HepG2 (cell line): ENCODE measurements around the gene PSKH1. TPM values are rescaled to one million over a fixed set of nuclear protein-coding genes. Genes with fewer than 3 reads are reported as not detected.
A peak's percentile ranks its signal among the peaks of the same experiment; 100 is the strongest.

Experiments
- FOXO1 ChIP-seq: sonication (generic); formaldehyde crosslinking; IDR thresholded peaks from 2 replicates; pipeline ENCODE4 v1.4.0; 2020; ENCODE audit warnings: missing genetic modification reagents
- IRF9 ChIP-seq: sonication (generic); formaldehyde crosslinking; IDR thresholded peaks from 2 replicates; pipeline ENCODE4 v1.8.0; 2022; ENCODE audit warnings: missing genetic modification reagents, mild to moderate bottlenecking, borderline replicate concordance
- MBNL3 ChIP-seq: fragments of 250-450 bp; sonication (Bioruptor Pico); conservative IDR thresholded peaks from 2 replicates; pipeline ENCODE4 v1.8.0; 2022; ENCODE audit warnings: mild to moderate bottlenecking, inconsistent platforms
- MEIS2 ChIP-seq: sonication (generic); formaldehyde crosslinking; IDR thresholded peaks from 2 replicates; pipeline ENCODE4 v1.9.0; 2021; ENCODE audit warnings: mild to moderate bottlenecking, missing genetic modification reagents
- MLXIP ChIP-seq: sonication (generic); formaldehyde crosslinking; IDR thresholded peaks from 2 replicates; pipeline ENCODE4 v1.9.0; 2021; ENCODE audit warnings: missing genetic modification reagents, borderline replicate concordance
- MYPOP ChIP-seq: sonication (generic); formaldehyde crosslinking; IDR thresholded peaks from 2 replicates; pipeline ENCODE4 v1.8.1; 2023; ENCODE audit warnings: mild to moderate bottlenecking, moderate library complexity, missing genetic modification reagents
- NFAT5 ChIP-seq: sonication (generic); formaldehyde crosslinking; IDR thresholded peaks from 2 replicates; pipeline ENCODE4 v1.4.0; 2020; ENCODE audit warnings: missing genetic modification reagents
- NFKB2 ChIP-seq: sonication (generic); formaldehyde crosslinking; IDR thresholded peaks from 2 replicates; pipeline ENCODE4 v1.4.0; 2020; ENCODE audit warnings: missing genetic modification reagents, borderline replicate concordance
- ONECUT2 ChIP-seq: sonication (generic); formaldehyde crosslinking; IDR thresholded peaks from 2 replicates; pipeline ENCODE4 v1.4.0; 2020; ENCODE audit warnings: missing genetic modification reagents
- SNAPC2 ChIP-seq: sonication (generic); formaldehyde crosslinking; IDR thresholded peaks from 2 replicates; pipeline ENCODE4 v1.8.1; 2022; ENCODE audit warnings: mild to moderate bottlenecking, missing genetic modification reagents
- ZNF30 ChIP-seq: sonication (generic); formaldehyde crosslinking; IDR thresholded peaks from 2 replicates; pipeline ENCODE4 v1.5.0; 2020; ENCODE audit warnings: mild to moderate bottlenecking, missing genetic modification reagents
- ZNF367 ChIP-seq: sonication (generic); formaldehyde crosslinking; IDR thresholded peaks from 2 replicates; pipeline ENCODE4 v1.4.0; 2020; ENCODE audit warnings: missing genetic modification reagents, borderline replicate concordance
- ZNF687 ChIP-seq: sonication (generic); formaldehyde crosslinking; IDR thresholded peaks from 2 replicates; pipeline ENCODE4 v1.5.1; 2020; ENCODE audit warnings: mild to moderate bottlenecking, missing genetic modification reagents, moderate library complexity
- ZZZ3 ChIP-seq: sonication (generic); formaldehyde crosslinking; IDR thresholded peaks from 2 replicates; pipeline ENCODE4 v1.4.0; 2020; ENCODE audit warnings: missing genetic modification reagents, mild to moderate bottlenecking, borderline replicate concordance
- polyA plus RNA-seq, 8 experiments: library from polyadenylated mRNA; depleted of rRNA in 3 of 8; stranded (reverse) in 7 of 8; unstranded in 1 of 8; fragments of >200 nt; fragmentation: Illumina TruSeq in 4 of 8; extraction: Trizol in 4 of 8; gene quantifications; 2 replicates each; pipeline versions ENCODE4 v1.2.1 to v1.2.3, GENCODE V29; 2011 to 2016; ENCODE audit warnings: low read depth in 4 of 8, missing spikeins in 1 of 8, mixed read lengths in 1 of 8; ENCODE audit not compliant: insufficient read depth in 1 of 8
- total RNA-seq, 5 experiments: library from RNA; depleted of rRNA; stranded (reverse); fragments of >200 nt; fragmentation: Illumina TruSeq; extraction: Trizol; gene quantifications; 2 replicates each; pipeline ENCODE4 v1.2.3, GENCODE V29; 2016; ENCODE audit warnings: low read depth in 1 of 5

The PSKH1 gene
- total and polyA plus RNA-seq, 2 of the 13 experiments (the other 11 are each of a cell fraction or from before 2014, with no cell fraction given): 8.4 to 19.1 TPM

- TF ChIP-seq ZNF687 (CRISPR knock-in tag) (peak; percentile 39; the same call in 1 of the 2 replicates), SNAPC2 (CRISPR knock-in tag) (no peak), MBNL3 (CRISPR knock-in tag) (no peak), FOXO1 (0 out of 2 replicates have a peak, but pooled peaks have one; percentile 25), ONECUT2 (CRISPR knock-in tag) (no peak), MLXIP (CRISPR knock-in tag) (no peak), ZZZ3 (CRISPR knock-in tag) (no peak), NFKB2 (no peak), ZNF30 (CRISPR knock-in tag) (no peak), IRF9 (CRISPR knock-in tag) (no peak), MYPOP (CRISPR knock-in tag) (no peak), ZNF367 (CRISPR knock-in tag) (no peak), NFAT5 (peak; percentile 61; the same call in 1 of the 2 replicates), MEIS2 (CRISPR knock-in tag) (no peak)
Observed at GRCh38 chr16:67856927-67857546, 36.0 kb upstream of the PSKH1 start (continued).
